Measurements from ENCODE around the gene COL4A1.

The COL4A1 gene

GRCh38 chr13:110187641-110188161 is 119.3 kb downstream of the COL4A1 start:
- DNase-seq: no peak

DNA sequence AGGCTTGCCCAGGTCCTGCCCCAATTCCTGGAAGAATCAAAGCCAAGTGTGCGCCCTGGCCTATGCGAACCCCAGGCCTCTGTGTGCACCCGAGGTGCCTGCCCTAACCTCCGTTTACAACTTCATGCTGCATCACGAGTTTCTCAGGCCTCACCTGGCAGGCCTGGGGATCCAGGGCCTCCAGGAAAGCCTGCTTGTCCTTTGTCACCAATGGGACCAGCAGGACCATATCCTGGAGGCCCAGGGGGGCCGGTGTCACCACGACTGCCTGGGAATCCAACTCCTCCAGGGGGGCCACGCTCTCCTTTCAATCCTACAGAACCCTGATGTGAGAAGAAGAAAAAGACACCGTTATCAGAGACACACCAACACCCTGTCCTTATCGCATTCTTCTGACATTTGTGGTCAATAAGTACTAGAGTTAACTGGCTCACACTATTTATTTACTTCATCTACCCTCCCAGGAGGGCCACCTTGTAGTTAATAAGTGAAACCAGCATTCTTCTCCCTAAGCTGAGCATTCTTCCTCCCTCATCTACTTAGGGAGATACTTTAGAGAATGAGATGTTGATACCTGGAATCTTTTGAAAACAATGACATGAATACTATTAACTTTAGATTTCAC is 120.6 kb downstream of the COL4A1 start:
- no peak for DNase-seq

DNA sequence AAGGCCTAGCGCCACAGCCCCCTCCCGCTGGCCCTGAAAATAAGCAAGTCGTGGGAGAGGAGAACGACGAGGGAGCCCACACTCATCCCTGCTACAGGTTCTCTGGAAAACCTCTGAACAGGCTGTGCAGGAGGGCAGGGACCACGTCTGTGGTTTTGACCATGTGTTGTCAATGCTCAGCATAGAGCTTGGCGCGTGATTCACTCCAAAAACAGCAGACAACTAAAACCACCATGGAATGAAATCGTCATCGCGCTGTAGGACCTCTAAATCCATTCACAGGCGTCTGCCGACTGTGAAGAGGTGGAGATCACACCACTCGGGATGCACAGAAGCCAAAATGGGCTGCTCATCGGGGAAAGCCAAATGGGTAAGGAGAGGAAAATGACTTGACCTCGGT is 121.3 kb downstream of the COL4A1 start:
- DNase-seq: no peak

DNA sequence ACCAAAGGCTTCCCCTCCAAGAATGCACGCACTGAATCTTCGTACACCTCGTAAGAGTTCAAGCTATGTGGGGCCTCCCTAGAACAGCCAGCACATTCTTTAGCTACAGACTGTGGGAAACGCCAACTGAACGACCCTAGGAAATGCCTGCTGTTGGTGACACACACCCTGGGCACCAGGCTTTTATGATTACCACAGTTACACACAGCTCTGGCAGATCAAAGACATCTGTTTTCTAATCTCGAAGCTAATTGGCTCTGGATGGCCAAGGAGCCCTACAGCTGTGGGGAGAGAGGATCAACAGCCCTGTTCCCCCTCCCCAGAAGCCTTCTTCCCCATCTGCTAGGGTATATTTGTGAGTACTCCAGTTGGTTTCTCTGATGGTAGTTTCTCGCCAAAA is 123.0 kb downstream of the COL4A1 start:
- DNase-seq: no peak

- no peak for DNase-seq
Observed at GRCh38 chr13:110182461-110182860, 124.5 kb downstream of the COL4A1 start.

GRCh38 chr13:110182003-110182402 is 125.0 kb downstream of the COL4A1 start:
- DNase-seq: no peak

DNA sequence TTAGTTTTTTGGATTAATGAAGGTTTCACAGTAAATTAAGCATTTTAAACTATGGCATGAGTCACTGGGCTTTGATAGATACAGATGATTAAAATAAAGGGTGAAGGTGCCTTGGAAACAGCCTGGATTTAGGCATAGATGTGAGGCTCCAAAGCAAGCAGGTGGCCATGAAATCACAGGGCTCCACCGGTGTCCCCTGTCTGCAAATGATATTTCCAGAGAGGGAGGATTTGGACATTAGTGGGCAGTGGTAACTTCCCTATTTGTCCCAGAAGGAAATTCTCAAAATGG is 127.2 kb downstream of the COL4A1 start:
- DNase-seq: no peak

DNA sequence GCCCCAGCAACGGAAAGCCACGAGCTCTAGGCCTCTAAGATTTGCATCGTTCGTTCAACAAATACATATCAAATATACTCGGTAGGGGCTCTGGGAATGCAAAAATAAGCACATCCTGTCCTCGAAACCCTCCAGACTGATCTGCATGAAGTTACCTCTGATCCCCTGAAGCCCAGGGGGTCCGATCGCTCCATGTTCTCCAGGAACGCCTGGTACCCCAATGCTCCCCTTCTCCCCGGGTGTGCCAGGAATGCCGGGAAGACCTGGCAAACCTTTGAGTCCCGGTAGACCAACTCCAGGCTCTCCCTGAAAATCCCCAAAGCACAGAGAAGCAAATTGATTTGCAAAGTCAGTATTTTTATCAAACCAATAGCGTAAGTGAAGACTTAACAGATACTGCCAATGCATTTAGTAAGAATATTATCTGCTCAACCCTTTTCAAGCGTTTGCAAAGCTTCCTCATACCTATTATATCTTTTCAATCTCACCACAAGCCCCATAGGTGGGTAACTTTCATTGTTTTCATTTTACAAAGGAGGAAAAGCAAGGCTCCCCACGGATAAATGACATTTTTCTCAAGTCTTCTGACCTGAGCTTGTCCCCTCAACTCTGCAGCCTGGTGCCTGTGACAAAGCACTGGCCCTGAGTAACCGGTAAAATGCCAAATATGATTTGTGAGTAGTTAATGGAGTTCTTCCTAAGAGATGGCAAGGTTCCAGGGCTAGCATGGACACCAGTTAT is 127.7 kb downstream of the COL4A1 start:
- no peak for DNase-seq

DNA sequence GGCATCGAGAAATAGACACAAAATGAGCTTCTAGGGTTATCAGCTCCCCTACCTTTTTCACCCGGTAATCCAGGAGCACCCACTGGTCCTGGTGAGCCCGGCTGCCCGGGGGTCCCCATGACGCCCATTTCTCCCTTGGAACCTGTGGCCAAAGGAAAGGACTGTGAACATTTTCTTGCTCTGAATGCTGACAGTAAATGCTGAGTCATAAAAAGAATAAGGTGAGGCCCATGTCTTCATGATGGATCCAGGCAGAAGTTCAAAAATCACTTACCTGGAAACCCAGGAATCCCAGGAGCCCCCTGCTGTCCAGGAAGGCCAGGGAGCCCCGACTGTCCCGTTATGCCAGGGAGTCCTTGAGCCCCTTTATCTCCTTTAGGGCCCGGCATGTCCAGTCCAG is 129.2 kb downstream of the COL4A1 start:
- no peak for DNase-seq

DNA sequence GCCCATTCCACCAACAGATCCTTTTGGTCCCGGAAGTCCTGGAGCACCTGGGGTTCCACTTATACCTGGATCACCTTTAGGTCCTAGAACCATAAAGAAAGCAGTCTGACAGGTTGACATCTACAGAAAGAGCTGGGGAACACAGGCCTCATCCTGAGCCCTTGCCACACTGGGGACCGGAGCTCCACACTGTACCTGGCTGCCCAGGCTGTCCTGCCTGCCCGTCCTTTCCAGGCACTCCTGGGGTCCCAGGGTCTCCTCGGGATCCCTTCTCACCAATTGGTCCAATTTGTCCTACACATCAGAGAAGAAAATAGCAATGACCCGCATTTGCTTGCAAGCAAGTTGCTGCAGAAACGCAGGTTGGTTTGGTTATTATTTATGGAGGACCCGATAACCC is 130.5 kb downstream of the COL4A1 start:
- DNase-seq: no peak

DNA sequence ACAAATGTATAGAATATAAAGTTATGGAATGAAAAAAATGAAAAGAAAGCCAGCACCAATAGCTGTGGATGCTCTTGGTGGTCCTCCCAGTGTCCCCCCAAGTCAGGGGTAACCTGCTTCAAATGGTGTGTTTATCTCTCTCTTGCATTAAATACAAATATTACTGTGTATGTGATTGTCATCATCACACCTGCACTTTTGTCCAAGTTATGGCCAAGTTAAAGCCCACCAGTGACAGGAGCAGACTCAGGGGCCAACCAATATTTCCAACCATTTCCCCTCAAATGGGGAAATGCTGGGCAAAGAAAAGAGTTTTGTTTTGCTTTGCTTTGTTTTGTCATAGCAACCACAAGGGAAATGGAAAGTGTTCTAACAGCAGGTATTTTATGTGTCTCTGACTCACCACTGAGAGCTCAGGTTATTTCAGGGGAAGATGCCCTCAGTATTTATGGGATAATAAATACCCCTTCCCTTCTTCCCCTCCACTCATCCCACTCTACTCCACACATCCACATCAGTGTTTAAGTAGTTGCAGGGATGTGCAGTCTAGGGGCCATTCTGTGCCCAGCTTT is 133.6 kb downstream of the COL4A1 start:
- no peak for DNase-seq

- no peak for DNase-seq
Observed at GRCh38 chr13:110170882-110171281, 136.1 kb downstream of the COL4A1 start.

- no peak for DNase-seq
Observed at GRCh38 chr13:110170020-110170790, 136.8 kb downstream of the COL4A1 start.

GRCh38 chr13:110168999-110169933 is 137.7 kb downstream of the COL4A1 start:
- no peak for DNase-seq

DNA sequence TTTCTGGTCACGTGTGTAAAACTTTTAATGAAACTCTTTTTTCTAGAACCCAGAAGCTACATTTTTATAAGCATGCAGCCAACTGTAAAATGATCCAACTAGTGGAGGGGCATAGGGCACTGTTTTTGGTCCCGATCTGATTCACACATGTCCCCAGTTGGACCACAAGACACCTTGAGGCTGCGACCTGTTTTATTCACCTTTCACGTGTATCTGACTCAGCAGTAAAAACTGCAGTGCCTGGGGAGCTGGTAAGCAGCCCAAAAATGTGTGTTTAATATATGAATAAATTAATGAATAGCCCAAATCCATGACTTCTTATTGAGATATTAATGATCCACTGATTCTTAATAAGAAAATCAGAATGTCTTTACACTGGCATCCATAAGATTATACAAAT is 140.4 kb downstream of the COL4A1 start:
- no peak for DNase-seq

GRCh38 chr13:110164706-110165105 is 142.3 kb downstream of the COL4A1 start:
- no peak for DNase-seq

- no peak for DNase-seq
Observed at GRCh38 chr13:110162866-110163658, 143.9 kb downstream of the COL4A1 start.

- DNase-seq: no peak
Observed at GRCh38 chr13:110162053-110162452, 144.9 kb downstream of the COL4A1 start.

DNA sequence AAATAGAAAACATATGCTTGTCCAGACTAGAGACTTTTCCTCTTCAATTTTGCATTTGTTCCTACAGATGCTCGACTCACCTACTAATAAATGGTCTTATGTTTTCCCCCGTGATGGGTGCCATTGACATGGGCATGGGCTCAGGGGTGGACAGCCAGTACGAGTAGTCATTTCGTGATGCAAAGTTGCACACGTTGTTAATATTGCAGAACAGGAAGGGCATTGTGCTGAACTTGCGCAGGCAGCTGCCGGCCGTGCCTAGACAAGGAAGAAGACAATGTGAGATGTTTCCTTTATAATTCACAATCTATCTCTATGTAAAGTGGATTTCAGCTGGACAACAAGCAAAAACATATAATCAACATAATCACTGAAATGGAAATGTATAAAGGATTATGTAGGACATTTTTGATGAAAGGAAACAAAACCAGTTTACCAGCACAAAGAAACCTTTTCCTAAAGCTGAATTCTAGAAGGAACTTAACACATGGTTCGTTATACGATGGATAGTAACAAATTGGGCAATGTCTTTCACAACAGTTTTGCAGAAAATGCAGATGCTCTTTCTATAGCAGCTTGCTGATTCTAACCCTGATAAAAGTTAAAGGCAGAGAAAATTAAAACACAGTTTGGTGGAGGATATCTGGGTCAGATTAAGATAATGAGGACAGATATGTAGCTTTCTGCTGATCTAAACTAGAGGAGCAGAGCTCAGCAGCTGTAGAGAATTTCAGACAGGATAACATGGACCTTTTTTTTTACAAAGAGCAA is 145.7 kb downstream of the COL4A1 start:
- no peak for DNase-seq

DNA sequence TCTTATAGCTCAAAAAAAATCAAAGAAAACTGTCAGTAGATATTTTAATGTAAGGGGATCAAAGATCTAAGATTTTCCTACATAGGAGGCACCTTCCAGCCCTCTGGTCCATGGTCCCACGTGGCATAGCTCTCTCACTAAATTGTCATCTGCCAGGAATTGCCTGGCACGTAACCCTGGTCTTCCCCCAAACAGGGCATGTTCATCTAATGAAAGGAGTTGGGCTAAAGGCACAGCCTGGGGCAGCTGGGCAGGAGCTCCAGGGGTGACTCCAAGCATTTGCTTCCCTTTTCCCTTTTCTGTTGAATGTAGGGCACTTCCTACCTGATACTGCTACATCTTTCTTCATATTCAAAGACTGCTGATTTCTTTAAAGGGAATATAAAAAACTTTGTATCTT is 148.7 kb downstream of the COL4A1 start:
- no peak for DNase-seq

- no peak for DNase-seq
Observed at GRCh38 chr13:110157718-110158117, 149.2 kb downstream of the COL4A1 start.
